ENCODE results near the gene DAPK2. TPM values are rescaled to one million over a fixed set of nuclear protein-coding genes. Genes with fewer than 3 reads are reported as not detected.

Gene DAPK2
- total and polyA plus RNA-seq, 2 donors from 2014 or later, result 3.0 to 3.8 TPM

DNA sequence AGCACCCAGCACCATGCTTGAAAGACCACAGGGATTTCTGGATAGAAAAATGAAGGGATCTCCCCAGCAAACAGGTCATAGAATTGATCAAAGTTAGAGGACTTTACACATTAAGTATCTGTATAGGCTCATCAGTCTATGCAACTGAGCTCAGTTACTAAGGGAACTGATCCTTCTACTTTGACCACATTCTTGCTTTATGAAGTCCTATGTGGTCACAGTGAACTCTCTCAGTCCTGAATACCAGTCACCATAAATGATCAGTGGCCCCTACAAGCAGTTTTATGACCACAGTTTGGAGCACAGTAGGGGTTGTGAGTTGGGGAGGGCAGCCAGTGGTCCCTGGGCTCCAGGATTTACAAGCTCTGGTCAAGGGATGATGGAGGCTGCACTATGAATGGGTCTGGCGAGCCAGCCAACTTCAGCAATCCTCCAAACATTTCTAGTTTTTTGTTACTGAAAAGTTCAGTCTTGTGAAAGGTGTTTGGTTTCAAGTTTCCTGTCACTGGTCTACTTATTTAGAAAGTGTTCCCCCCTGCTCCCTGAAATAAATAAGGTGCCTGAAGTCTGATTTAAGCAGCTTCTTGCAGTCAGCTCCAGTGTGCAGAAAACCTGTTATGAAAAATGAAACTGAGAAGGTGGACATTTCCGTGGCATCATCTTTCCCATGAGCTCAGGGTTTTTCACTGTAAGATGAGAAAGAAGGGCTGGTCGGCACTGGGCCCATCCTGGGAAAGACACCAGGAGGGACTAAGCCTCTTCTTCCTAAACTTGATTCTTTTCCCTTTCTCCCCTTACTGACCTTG is 75.5 kb downstream of the DAPK2 start:
- intact Hi-C loops (cut with DNase I), result no loop called here
- Histone ChIP-seq H3K36me3 (ENCODE audit: control insufficient read depth in 2 of 3, insufficient read depth in 3 of 3, low read length in 3 of 3) (no peaks in the 10 kb centered on the region), H3K4me1 (ENCODE audit: control insufficient read depth in 2 of 3, insufficient read depth in 2 of 3, low read depth in 1 of 3, low read length in 3 of 3) (peaks cover 0 to 9% (median 0%) of the 10 kb centered on the region in 3 donors), H3K9me3 (ENCODE audit: control insufficient read depth in 2 of 3, insufficient read depth in 1 of 3, low read length in 3 of 3) (no peaks in the 10 kb centered on the region), H3K27ac (ENCODE audit: low read depth in 2 of 2, low read length in 2 of 2) (no peak overlapping the region), H3K9ac (ENCODE audit: low read length in 3 of 3) (no peak overlapping the region), H3K27me3 (ENCODE audit: control insufficient read depth, insufficient read depth, low read length) (no peaks in the 10 kb centered on the region), H3K4me3 (ENCODE audit: low read length in 3 of 3) (no peak overlapping the region)
- TF ChIP-seq, protein P1, sequence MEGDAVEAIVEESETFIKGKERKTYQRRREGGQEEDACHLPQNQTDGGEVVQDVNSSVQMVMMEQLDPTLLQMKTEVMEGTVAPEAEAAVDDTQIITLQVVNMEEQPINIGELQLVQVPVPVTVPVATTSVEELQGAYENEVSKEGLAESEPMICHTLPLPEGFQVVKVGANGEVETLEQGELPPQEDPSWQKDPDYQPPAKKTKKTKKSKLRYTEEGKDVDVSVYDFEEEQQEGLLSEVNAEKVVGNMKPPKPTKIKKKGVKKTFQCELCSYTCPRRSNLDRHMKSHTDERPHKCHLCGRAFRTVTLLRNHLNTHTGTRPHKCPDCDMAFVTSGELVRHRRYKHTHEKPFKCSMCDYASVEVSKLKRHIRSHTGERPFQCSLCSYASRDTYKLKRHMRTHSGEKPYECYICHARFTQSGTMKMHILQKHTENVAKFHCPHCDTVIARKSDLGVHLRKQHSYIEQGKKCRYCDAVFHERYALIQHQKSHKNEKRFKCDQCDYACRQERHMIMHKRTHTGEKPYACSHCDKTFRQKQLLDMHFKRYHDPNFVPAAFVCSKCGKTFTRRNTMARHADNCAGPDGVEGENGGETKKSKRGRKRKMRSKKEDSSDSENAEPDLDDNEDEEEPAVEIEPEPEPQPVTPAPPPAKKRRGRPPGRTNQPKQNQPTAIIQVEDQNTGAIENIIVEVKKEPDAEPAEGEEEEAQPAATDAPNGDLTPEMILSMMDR (IDR thresholded peaks at IDR 0.05; ENCODE audit: borderline replicate concordance, extremely low read depth, insufficient read depth), result no peak
- FAIRE-seq, result no peak
- DNase-seq, result peak in 3 of 5 donors; percentile 48 to 75 (median 56)

DNA sequence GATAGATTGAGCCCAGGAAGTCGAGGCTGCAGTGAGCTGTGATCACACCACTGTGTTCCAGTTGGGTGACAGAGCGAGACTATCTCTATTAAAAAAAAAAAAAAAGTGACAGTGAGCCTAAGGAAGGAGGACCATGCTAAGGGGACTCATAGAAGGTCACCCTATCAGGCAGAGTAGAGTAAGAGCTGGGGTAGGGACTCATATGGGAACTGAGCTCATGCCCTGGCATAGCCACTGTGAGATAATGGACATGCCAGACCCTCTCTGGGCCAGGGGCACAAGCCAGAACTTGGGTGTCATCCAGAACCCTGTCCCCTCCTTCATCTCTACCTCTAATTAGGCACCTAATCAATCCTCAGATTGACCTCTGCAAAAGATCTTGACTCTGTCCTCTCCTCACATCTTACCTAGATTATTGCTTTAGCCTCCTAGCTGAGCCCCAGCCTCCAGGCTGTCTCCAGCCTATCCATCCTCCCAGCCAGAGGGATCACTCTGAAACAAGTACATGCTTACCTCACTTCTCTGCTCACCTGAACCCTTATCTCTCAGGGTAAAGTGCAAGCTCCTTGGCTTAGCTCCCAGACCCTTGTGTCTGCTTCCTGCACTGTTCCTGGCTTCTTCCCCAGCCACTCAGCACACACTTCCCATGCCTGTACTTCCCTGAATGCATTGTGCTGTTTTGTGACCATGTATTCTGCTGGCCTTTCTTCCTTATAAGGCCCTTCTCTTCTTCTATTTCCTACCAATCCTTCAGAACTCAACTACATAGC is 76.4 kb downstream of the DAPK2 start:
- DNase-seq, result peak in 1 of 5 donors; percentile 26
- H3K4me1 ChIP-seq (ENCODE audit: control insufficient read depth in 2 of 3, insufficient read depth in 2 of 3, low read depth in 1 of 3, low read length in 3 of 3), result peaks cover 0 to 9% (median 0%) of the 10 kb centered on the region in 3 donors
- no peaks in the 10 kb centered on the region for H3K9me3 ChIP-seq (ENCODE audit: control insufficient read depth in 2 of 3, insufficient read depth in 1 of 3, low read length in 3 of 3)

DNA sequence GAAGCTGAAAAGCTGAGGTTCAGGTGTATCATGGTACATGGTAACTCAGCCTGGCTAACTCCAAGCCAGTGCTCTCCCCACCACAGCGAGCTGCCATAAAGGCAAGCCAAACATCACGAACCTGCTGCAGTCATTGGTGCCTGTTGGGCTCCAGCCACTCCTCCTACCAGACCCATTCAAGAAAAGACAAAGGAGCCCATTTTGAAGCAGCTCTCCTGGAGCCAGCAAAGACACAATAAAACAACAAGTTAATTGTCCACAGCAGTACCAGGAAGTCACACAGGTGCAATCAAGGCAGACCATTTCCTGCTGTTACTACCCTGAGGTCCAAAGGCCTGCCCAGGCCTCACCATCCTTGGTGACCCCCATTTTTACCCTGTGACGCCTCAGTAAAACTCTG is 77.6 kb downstream of the DAPK2 start:
- FAIRE-seq (no peak), DNase-seq (peak in 1 of 5 donors; percentile 15)
- Histone ChIP-seq H3K36me3 (ENCODE audit: control insufficient read depth in 2 of 3, insufficient read depth in 3 of 3, low read length in 3 of 3) (no peaks in the 10 kb centered on the region), H3K4me3 (ENCODE audit: low read length in 3 of 3) (no peak overlapping the region), H3K9me3 (ENCODE audit: control insufficient read depth in 2 of 3, insufficient read depth in 1 of 3, low read length in 3 of 3) (no peaks in the 10 kb centered on the region), H3K27ac (ENCODE audit: low read depth in 2 of 2, low read length in 2 of 2) (no peak overlapping the region), H3K4me1 (ENCODE audit: control insufficient read depth in 2 of 3, insufficient read depth in 2 of 3, low read depth in 1 of 3, low read length in 3 of 3) (peaks cover 0 to 9% (median 0%) of the 10 kb centered on the region in 3 donors), H3K9ac (ENCODE audit: low read length in 3 of 3) (no peak overlapping the region), H3K27me3 (ENCODE audit: control insufficient read depth, insufficient read depth, low read length) (no peaks in the 10 kb centered on the region)
- intact Hi-C loops (cut with DNase I), result no loop called here
- TF ChIP-seq, protein P1 (IDR thresholded peaks at IDR 0.05; ENCODE audit: borderline replicate concordance, extremely low read depth, insufficient read depth), result no peak

More for the DNA sequence above, 76.4 kb downstream of the DAPK2 start:
- no peak overlapping the region for H3K27ac ChIP-seq (ENCODE audit: low read depth in 2 of 2, low read length in 2 of 2)
- H3K27me3 ChIP-seq (ENCODE audit: control insufficient read depth, insufficient read depth, low read length), result no peaks in the 10 kb centered on the region
- no peaks in the 10 kb centered on the region for H3K36me3 ChIP-seq (ENCODE audit: control insufficient read depth in 2 of 3, insufficient read depth in 3 of 3, low read length in 3 of 3)
- no peak overlapping the region for H3K4me3 ChIP-seq (ENCODE audit: low read length in 3 of 3)
- FAIRE-seq, result no peak
- no peak overlapping the region for H3K9ac ChIP-seq (ENCODE audit: low read length in 3 of 3)
- intact Hi-C loops (cut with DNase I), result no loop called here
- TF ChIP-seq, protein P1 (IDR thresholded peaks at IDR 0.05; ENCODE audit: borderline replicate concordance, extremely low read depth, insufficient read depth), result no peak

Measured in kidney (tissue), 14 donors.